Neural cell (in vitro differentiated cells): ENCODE measurements around the gene EVA1A.

Experiments used
- EP300 ChIP-seq: fragments of 450-650 bp; conservative IDR thresholded peaks from 2 replicates; pipeline ENCODE4 v1.6.1; 2014; ENCODE audit warnings: antibody characterized with exemption, mild to moderate bottlenecking, moderate library complexity; ENCODE audit not compliant: poor library complexity, severe bottlenecking
- TF ChIP-seq, protein P1 (sequence below): fragments of 450-650 bp; IDR thresholded peaks from 2 replicates; pipeline ENCODE4 v1.5.1; 2014; ENCODE audit warnings: antibody characterized with exemption, mild to moderate bottlenecking, moderate library complexity; ENCODE audit not compliant: poor library complexity, severe bottlenecking

DNA sequence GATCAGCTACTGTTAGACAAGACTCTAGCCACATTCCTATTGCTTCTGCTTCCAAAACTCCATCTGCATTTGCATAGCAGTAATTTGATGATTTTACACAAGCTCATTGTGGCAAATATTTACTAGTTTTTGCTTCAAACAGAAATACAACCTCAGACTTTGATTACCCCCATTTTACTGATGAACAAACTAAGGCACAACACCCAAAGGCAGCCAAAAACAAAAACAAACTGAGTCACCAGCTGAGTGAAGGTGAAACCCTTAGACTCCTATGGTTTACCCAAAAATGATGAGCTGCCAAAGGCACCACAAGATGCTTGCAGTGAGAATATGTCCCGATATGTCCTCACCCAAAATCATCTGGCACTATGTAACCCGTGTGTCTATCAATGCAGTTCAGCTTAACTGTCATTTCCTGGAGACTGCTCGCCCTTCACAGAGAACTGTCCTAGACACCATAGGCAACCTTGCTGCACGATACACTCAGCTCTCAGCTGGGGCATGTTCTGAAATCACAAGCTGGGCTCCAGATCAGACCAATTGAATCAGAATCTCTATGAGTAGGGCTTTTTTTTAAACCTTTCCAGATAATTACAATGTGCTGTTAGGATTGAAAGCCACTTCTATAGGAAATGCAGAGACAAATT is 4.1 kb upstream of the EVA1A start:
- TF ChIP-seq, protein P1, sequence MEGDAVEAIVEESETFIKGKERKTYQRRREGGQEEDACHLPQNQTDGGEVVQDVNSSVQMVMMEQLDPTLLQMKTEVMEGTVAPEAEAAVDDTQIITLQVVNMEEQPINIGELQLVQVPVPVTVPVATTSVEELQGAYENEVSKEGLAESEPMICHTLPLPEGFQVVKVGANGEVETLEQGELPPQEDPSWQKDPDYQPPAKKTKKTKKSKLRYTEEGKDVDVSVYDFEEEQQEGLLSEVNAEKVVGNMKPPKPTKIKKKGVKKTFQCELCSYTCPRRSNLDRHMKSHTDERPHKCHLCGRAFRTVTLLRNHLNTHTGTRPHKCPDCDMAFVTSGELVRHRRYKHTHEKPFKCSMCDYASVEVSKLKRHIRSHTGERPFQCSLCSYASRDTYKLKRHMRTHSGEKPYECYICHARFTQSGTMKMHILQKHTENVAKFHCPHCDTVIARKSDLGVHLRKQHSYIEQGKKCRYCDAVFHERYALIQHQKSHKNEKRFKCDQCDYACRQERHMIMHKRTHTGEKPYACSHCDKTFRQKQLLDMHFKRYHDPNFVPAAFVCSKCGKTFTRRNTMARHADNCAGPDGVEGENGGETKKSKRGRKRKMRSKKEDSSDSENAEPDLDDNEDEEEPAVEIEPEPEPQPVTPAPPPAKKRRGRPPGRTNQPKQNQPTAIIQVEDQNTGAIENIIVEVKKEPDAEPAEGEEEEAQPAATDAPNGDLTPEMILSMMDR: no peak
- TF ChIP-seq EP300: no peak
